ENCODE data around the gene B3GNT9.

- TF ChIP-seq ZFX (IDR thresholded peaks at IDR 0.05; ENCODE audit: borderline replicate concordance), result no peak
- no peak for TF ChIP-seq CTCF (IDR thresholded peaks at IDR 0.05)
Observed at GRCh38 chr16:67146523-67147357, 4.1 kb downstream of the B3GNT9 start.

All from 22Rv1 (cell line).